Measurements from ENCODE around the gene ACAD10.

- TF ChIP-seq CTCF (IDR thresholded peaks at IDR 0.05) (no peak), POLR2A (IDR thresholded peaks at IDR 0.05) (peak in 1 of 2 donors; percentile 63)
Observed at GRCh38 chr12:111775205-111776193, 89.6 kb downstream of the ACAD10 start.

Measured in Peyer's patch (tissue), 4 donors.